GM21723 (cell line): ENCODE data around the gene CCT5.

ENCODE experiments used
- ATAC-seq: cut with Tn5 transposase; IDR thresholded peaks from one replicate; pipeline ENCODE4 v1.9.1; 2021; ENCODE audit warnings: mild to moderate bottlenecking, moderate library complexity; ENCODE audit not compliant: unreplicated experiment

The CCT5 gene

DNA sequence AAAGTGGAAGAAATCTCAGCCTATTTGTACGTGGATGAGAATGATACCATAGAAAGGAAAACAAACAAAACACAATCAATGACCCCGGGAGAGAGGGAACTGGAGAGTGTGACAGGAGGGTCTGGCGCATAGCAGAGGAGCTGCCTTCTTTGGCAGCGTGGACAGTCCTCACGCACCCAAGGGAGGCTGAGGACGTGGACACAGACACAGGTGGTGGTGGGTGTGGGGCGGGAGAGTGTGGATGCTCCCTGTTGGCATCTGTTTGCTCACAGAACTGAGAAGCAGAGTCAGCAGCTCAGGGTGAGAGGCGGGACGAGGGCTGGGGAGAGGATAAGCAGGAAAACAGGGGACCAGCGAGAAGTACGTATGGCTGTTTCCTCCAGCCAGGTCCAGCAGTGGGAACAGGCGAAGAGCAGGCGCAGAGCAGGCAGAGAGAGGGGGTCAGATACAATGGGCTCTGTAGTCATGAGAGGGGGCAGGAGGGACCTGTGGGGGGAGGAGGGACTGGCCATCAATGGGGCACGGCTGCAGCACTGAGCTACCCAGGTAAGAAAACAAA, 47.6 kb downstream of the CCT5 start:
- no peak for ATAC-seq

DNA sequence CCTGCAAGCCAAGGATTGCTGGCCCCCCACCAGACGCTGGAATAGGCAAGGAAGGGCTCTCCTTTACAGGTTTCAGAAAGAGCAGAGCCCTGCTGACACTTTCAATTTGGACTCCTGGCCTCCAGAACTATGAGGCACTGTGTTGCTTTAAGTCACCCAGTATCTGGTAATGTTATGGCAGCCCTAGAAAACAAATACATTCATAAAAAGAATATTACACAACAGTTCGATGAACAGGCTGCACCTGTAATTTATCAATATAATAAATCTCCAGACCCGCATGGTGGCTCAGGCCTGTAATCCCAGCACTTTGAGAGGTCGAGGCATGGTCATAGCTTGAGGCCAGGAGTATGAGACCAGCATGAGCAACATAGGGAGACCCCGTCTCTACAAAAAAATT, 50.2 kb downstream of the CCT5 start:
- no peak for ATAC-seq

DNA sequence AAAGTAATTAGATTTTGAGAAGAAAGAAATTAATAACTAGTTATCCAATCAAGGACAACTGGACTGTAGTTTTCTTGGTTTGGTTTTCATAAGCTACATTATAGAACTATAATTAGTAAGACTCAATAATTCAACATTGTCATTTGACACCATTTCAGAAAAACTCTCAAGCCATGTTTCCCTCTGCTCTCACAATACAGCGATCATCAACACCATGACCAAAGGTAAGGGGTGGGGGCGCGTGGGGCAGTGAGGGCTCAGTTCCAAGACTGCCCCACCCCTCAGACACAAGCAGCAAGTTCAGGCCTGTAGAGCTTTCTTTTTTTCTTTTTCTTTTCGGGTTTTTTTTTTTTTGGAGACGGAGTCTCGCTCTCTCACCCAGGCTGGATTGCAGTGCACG, 51.2 kb downstream of the CCT5 start:
- ATAC-seq, result no peak

DNA sequence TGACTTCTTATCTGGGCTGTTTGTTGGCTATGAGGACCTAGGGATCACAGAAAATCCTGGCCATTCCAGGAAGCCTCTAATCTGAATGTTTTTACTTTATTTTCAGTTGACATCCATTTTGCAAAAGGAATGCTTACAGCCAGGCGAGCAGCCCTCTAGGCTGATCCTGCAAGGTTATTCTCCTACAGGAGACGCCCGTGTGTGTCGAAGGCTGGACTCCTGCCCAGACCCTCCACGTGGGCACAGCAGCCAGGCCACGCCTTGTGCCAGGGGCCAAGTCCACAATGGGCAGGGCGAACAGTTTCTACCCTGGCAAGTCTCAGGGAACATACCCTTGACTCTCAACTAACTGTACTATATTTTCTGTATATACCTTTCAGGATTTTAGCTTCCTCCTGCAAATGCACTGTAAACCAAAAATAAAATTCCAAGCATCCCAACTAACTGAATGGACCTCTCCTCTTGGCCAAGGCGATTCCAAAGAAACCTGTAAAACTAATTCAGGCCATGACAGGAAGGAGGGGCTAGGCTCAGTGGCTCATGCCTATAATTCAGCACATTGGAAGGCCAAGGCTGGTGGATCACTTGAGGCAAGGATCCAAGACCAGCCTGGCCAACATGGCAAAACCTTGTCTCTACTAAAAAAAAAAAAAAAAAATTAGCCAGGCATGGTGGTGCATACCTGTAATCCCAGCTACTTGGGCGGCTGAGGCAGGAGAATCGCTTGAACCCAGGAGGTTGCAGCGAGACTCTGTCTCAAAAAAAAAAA, 51.9 kb downstream of the CCT5 start:
- ATAC-seq, result no peak

DNA sequence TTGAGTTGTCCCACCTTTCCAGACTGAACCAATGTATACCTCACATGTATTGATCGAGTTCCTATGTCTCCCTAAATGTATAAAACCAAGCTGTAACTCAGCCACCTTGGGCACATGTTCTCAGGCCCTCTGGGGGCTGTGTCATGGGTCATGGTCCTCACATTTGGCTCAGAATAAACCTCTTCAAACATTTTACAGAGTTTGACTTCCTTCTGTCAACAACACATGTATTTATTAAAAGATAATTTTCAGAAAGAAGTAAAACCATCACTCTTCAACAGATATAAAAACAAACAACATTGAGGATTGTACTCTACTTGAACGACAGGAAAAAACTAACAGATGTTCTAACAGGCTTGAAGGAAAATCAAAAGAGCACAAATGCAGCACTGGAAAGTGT, 53.1 kb downstream of the CCT5 start:
- ATAC-seq, result no peak

DNA sequence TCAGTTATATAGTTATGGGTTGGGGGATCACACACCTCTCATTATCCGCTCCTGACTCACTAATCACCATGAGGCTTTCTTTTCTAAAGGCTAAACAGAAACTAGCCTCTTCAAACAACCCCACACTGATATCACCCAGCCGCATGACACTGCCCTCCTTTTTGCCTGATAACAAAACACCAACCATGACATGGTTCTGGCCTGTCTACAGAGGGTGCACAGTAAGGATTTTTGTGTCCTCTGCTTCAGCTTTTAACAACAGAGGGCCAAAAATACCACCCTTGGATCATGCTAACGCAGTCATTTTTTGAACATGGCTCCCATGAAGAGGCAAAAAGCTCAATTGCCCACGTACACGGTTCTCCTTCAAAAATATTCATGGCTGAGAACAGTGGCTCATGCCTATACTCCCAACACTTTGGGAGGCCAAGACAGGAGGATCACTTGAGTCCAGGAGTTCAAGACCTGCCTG, 53.7 kb downstream of the CCT5 start:
- no peak for ATAC-seq

DNA sequence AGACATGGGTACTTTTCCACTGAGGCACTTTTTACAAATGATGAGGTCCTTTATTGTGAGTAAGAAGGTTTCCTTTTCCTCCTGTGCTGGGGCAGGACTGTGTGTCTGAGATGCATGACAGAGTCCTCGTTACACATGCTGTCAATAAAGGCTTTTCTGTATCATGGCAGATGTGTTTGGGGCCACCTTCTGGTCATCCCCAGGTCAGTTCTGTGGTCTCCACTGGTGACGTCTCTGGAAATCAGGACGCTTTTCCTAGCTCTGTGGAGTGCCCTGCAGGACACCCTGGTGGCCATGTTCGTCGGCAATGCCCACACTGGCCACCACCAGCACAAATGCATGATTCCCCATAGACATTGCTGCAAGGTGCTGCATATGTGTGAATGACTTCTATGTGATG, 54.9 kb downstream of the CCT5 start:
- ATAC-seq, result no peak

DNA sequence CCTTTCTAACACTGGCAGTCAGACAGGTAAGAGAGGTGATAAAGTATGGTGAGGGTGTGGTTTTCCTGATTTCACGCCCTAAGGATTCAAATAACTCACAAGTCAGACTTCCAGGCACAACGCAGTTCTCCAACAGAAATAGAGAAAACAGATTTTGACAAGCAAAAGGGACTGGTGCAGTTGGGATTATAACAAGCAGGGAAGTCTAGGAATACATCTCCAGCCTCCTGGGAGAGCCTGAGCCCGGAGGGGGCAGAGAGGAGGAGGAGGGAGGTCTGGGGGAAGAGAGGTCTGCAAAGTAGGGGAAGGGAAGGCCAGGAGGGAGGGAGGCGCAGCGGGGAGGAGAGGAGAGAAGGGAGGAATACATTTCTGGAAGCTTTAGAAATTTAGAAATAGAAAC, 56.0 kb downstream of the CCT5 start:
- ATAC-seq, result no peak

DNA sequence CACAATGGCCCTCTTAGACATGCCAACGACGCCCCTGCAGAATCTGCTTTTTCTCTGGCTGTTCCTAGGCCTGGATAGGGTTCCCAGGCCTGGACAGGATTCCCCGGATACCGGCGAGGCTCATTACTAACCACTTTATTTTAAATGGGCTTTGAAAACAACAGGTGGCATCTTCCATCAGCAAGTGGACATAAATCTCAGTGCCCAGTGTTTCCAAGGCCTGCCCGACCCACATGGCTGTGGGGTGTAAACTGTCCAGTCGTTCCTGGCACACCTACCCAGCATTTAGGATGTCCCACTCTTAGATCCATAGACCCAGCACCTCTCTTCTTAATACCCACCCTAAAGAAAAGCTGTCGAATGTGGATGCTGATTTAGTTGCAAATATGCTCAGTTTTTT, 56.7 kb downstream of the CCT5 start:
- no peak for ATAC-seq

DNA sequence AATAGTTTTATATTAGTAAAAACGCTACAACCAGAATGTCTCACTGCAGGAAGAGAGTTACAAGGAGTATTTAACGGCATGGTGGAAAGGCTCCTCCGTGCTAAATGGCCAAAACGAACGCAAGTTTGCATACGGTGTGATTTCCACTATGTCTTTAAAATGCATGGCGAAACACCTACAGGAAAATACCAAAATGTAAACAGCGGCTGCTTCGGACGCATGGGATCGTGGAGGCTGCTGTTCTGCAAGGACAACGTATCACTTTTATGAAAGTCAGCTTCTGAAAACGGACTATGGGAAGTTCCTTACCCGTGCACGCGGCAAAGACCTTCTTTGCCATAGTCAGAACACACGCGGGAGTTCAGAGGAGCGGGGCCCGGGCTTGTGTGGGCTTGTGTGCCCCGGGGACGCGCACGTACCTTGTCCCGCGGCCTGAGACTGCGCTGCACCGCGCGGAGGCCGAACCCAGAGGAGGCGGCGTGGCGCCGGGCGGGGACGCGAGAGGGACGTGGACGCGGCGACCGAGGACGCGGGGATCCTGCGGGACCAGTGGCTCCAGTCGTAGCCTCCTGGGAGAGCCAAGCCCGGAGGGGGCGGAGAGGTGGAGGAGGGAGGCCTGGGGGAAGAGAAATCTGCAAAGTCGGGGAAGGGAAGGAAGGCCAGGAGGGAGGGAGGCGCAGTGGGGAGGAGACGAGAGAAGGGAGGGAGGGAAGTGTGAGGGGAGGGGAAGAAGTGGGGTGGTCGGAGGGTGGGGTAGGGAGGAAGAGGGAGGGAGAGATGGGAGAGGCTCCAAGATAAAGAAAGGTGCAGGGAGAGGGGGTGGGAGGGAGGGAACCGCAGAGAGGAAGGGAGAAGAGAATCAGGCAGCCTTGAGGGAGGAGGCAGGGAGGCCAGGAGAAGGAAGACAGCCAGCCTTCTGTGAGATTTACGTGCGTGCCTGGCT, 57.4 kb downstream of the CCT5 start, which contains the start of gene CMBL:
TSS of gene CMBL (minus strand) at position 697 of the 943 bp plus-strand sequence. CDS start 17,140 bp downstream, outside the sequence.
- ATAC-seq, result peak; percentile 70

DNA sequence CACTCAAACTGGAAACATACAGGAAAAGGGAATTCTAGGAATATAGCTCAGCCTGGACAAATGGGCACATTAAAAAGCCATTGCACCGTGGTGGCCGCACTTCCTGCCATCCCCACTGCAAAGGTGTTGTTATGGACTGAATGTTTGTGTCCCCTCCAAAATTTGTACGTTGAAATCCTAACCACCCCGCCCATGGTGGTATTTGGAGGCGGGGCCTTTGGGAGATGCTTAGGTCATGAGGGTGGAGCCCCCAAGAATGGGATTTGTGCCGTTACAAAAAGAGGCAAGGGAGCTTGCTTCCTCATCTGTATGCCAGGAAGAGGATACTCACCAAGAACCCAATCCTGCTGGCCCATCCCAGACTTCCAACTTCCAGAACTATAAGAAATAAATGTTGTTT, 58.8 kb downstream of the CCT5 start:
- no peak for ATAC-seq

DNA sequence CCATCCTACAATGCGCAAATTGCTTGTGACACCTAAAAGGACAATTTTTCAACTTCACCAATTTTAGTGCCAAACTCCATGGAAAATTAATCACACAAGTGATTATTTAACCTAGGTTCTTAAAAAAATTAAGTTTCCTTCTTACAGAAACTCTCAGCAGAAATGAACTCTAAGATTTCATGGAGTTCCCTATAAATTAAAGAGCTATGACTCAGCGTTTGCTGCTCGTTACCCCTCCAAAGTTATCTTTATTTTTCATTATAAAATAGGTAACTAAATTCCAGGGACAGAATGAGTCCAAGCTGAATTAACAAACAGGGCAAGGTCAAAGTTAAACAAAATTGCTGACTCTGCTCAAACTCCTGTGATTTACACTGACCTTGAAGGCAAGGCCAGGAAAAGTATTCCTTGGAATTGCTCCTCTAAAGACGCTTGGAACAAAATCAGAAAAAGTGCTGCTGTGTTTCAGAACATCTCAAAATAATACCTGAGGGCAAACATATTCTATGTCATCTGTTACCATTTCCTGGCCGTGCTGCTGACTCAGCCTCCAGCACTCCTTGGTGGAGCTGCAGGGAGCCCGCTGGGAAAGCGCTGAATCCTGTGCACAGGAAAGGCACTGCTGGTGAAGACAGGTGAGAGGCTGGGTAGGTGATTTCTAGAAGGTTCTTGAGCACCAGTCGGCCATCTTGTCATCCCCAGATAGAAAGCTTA, 60.1 kb downstream of the CCT5 start:
- ATAC-seq, result no peak

DNA sequence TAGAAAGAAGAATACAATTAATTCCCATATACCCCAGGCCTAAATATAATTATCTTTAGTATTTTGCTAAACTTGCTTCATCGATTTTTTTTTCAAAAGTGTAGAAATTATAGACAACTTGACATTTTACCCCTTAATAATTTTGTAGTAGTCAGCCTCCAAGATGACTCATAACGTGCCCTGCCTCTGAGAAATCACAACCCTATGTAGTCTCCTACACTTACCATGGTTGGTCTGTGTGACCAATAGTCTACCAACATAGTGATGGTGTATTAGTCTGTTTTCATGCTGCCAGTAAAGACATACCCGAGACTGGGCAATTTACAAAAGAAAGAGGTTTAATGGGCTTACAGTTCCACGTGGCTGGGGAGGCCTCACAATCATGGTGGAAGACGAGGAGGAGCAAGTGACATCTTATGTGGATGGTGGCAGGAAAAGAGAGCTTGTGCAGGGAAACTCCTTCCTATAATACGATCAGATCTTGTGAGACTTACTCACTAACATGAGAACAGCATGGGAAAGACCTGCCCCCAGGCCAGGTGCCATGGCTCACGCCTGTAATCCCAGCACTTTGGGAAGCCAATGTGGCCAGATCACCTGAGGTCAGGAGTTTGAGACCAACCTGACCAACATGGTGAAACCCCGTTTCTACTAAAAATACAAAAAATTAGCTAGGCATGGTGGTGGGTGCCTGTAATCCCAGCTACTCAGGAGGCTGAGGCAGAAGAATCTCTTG, 60.9 kb downstream of the CCT5 start:
- peak; percentile 62 for ATAC-seq

DNA sequence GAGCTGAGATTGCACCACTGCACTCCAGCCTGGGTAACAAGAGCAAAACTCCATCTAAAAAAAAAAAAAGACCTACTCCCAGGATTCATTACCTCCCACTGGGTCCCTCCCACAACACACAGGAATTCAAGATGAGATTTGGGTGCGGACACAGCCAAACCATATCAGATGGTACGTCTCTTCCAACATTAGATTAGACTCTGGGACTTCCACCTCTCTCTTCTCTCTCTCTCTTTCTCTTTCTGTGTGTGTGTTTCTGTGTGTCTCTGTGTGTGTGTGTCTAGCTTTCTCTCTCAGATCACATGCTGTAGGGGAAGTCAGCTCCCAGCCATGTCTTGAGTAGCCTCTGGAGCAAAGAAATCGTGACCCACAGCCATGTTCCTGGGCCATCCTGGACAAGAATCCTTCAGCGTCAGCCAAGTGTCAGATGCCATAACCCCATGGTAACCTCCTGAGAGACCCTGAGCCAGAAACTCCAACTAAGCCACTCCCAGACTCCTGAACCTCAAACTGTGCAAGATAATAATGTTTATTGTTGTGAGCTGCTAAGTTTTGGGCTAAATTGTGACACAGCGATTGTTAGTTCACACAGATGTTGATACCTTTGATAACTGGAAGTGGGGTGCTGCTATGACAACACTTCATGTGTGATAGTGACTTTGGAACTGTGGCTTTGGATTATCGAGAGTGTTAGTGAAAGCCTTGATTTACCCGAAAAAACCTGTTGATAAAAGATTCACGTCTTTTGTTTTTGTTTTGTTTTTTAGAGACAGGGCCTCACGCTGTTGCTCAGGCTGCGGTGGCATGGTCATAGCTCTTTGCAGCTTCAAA, 61.7 kb downstream of the CCT5 start:
- no peak for ATAC-seq

DNA sequence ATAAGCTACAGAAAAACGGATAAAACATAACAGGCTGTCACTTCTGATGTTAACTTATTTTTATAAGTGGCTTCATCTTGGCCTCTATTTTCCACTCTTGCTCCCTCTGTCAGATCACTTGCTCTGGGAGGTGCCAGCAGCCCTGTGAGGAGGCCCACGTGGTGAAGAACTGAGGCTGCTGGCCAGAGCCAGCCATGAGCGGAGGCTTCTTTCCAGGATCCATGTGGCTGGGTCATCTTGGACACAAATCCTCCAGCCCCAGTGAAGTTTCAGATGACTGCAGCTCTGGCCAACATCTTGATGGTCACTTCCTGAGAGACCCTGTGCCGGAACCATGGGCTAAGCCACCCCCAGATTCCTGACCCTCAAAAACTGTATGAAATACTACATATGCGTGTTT, 65.1 kb downstream of the CCT5 start:
- no peak for ATAC-seq
